HepG2 (cell line): ENCODE data around the gene TUBE1.

ENCODE experiments used
- ATF1 ChIP-seq: IDR thresholded peaks from 2 replicates; pipeline ENCODE4 v1.6.1; 2016; ENCODE audit warnings: mild to moderate bottlenecking, control low read depth
- CTCF ChIP-seq: sonication (generic); formaldehyde crosslinking; IDR thresholded peaks from 2 replicates; pipeline ENCODE4 v1.5.0; 2020; ENCODE audit warnings: mild to moderate bottlenecking, missing genetic modification reagents, moderate library complexity
- DNMT1 ChIP-seq: sonication (generic); formaldehyde crosslinking; IDR thresholded peaks from 2 replicates; pipeline ENCODE4 v1.5.1; 2020; ENCODE audit warnings: mild to moderate bottlenecking, missing genetic modification reagents
- POLR2A ChIP-seq, 2 experiments: IDR thresholded peaks; 2 replicates each; pipeline ENCODE4 v1.6.1; 2011; ENCODE audit warnings: low read depth in 2 of 2, low read length in 2 of 2, mild to moderate bottlenecking in 1 of 2, moderate library complexity in 1 of 2; ENCODE audit not compliant: insufficient read depth in 1 of 2
- RFX5 ChIP-seq: IDR thresholded peaks from 2 replicates; pipeline ENCODE4 v1.6.1; 2011; ENCODE audit warnings: low read depth, low read length, improper control_type of control experiment
- RXRA ChIP-seq: sonication (generic); formaldehyde crosslinking; IDR thresholded peaks from 2 replicates; pipeline ENCODE4 v1.5.1; 2020; ENCODE audit warnings: missing genetic modification reagents
- TRIM24 ChIP-seq: sonication (generic); formaldehyde crosslinking; IDR thresholded peaks from 2 replicates; pipeline ENCODE4 v1.8.0; 2022; ENCODE audit warnings: mild to moderate bottlenecking, missing genetic modification reagents
- ZNF652 ChIP-seq: IDR thresholded peaks from 2 replicates; pipeline ENCODE4 v1.6.1; 2016; ENCODE audit warnings: low read depth, borderline replicate concordance
- ZSCAN31 ChIP-seq: sonication (generic); formaldehyde crosslinking; IDR thresholded peaks from 2 replicates; pipeline ENCODE4 v1.5.0; 2020; ENCODE audit warnings: low read depth, mild to moderate bottlenecking, missing genetic modification reagents

- TF ChIP-seq RXRA (no peak), ATF1 (no peak), TRIM24 (CRISPR knock-in tag) (no peak), POLR2A (IDR thresholded peaks at IDR 0.05; ENCODE audit: insufficient read depth in 1 of 2, low read depth in 2 of 2, low read length in 2 of 2) (no peak), ZSCAN31 (CRISPR knock-in tag) (no peak), RFX5 (no peak), CTCF (no peak), DNMT1 (CRISPR knock-in tag) (no peak), ZNF652 (CRISPR knock-in tag) (no peak)
Measured at GRCh38 chr6:112114577-112115223, 27.4 kb upstream of the TUBE1 start.
